HG02840 (cell line): Measurements from ENCODE around the gene PRKCE.

Experiments used
- ATAC-seq: cut with Tn5 transposase; IDR thresholded peaks from one replicate; pipeline ENCODE4 v1.9.1; 2021; ENCODE audit warnings: mild to moderate bottlenecking, moderate library complexity, moderate number of reproducible peaks; ENCODE audit not compliant: unreplicated experiment, low FRiP score

Gene PRKCE

DNA sequence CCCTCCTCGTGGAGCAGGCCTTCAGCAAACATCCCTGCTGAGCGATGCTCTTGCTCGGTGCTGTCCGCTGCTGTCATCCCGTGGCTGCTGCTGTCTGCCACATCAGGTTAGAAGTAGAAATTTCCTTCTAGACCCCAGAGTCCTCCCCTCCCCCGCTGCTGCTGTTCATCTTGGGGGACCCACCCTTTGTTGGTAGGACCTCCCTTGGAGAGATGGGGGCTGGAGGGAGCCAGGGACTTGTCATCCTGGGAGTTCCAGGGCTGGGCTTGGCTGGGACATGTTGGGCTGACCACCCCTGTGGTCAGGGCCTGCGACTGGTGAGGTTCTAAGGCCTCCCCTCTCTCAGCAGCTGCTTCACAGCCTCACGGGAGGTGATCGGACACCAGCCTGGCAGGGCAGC is 122.4 kb downstream of the PRKCE start:
- no peak for ATAC-seq

DNA sequence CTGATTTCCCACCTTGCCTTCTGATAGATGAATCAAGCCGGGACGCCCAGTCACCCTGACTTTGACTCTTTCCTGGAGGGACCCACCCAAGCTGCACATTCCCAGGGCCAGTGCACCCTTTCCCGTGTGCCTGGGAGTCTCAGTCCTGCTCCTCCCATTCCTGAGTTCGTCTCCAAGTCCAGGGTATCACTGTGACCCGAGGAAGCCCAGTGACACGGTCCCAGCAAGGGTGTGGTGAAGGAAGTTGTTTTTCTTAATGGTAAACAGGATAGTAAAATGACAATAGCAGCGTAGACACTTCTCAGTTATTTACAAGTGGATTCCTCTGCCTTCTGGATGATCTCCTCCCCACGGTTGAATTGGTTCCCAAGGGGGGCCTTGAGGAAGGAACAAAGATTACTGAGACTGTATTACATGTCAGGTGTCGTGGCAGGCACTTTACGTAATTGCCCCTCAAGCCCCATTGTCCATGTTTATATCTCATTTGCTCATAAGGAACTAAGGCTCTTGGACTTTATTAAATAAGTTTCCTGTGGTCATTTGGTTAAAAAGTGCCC is 123.3 kb downstream of the PRKCE start:
- no peak for ATAC-seq

DNA sequence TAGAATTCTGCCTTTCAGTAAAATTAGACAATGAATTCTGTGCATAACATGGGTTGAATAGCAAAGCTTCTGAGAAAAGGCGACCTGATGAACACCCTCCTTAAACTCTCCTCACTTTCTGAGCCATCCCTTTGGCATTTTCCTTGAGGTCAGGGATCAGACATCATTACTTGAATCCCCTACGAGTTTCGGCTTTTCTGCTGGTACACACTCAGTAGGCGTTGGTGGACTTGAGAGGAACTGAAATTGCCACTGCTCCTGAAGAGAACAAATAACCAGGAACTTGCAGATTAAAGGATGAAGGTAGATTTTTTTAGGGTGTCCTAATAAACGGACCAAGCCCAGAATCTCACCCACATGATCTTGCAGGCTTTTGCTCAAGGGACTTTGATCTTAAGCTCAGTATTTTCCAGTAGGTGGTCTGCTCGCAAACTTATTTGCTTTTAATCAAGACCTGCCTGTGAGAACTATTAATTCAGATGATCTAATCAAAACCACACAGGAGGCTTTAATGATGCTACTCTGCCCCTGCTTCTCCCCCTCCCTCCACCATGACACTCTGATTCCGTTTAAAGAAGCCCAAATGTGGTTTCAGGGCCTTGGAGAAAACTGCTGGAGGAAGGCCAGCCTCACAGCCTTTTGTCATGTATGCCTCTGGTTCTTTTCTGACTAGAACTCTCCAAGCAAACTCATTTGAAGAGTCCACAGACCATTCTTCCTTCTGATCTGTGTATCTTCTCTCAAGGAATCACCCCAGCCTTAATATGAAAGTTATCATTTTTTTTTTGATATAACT is 124.9 kb downstream of the PRKCE start:
- no peak for ATAC-seq

DNA sequence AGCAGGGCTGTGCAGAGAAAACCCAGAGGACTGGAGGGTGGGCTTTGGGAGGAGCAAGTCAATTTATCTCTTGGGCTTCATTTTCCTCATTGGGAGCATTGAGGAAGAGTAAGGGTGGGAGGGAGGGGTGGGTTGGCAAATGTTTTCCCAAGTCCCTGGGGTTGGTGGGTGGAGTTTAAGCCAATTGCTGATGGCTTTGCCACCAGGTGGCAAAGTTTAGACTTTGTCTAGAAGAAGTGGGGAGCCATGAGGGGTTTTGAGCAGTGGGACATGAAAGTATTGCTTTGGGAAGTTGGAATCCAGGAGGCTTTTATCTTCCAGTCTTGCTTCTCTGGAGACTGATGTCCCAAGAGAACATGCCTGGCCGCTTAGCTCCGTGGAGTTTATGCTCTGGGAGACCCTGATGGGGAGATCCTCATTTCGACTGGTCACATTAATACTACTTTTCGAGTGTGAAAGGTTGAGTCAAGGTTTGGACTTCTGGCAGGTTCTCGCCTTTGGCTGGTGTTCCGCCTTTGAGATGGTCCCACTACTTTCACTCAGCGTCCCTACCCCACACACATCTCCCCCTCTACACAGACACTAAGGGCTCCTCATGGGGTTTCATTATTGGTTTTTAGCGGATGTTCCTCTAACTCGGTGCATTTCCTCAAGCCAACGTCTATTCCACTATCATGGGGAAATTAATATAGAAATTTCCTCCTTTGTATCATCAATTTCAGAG is 126.7 kb downstream of the PRKCE start:
- no peak for ATAC-seq

DNA sequence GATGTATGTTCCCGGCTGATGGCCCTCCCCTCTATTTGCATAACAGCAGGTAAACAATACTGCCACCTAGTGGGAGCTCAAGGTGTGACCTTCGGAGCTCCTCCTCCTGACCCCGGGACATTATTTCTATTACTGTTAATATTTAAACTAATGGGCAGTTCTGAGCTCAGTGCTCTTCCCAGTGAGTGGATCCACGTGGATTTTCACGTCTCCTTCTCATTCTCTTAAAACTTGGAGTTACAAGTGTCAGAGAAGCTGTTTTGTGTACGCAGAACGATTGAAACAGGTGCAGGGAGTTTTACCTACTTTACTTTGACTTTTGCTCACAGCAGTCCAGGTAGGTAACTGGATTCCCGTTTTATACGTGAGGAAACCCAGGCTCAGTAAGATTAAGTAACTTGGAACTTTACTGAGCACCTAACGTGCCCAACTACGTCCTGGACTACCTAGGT is 127.3 kb downstream of the PRKCE start:
- no peak for ATAC-seq

DNA sequence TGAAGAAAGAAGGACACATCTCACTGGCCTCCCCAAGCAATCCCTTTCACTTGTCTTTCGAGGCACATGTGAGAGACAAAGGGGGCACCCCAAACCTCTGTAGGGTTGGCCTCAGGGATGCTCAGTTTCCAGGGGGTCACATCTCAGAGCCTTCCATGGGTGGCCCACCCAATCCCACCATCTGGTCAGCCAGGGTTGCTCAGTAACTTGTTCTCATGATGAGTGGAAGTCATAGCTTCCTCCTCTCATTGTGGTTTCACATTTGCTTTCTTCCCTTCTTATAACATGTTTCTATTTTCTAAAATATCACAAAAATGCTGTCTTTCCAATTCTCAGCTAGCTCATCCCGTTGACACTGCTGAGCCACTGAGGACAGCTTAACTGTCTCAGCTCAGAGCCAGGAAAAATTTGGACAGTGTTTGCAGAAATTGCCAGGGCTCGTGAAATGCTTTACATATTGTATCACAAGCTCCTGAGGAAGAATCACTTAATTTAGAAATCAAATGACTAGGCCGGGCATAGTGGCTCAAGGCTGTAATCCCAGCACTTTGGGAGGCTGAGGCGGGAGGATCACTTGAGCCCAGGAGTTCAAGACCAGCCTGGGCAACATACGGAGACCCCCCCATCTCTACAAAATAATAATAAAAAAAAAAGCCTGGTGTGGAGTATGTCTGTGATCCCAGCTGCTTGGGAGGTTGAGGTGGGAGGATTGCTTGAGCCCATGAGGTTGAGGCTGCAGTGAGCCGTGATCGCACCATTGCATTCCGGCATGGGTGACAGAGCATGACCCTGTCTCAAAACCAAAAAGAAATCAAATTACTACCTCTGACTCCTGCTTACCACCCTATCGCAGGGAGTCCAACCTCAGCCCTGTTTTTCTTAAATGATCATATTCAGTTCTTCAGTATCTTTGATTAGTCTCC is 129.3 kb downstream of the PRKCE start:
- no peak for ATAC-seq

DNA sequence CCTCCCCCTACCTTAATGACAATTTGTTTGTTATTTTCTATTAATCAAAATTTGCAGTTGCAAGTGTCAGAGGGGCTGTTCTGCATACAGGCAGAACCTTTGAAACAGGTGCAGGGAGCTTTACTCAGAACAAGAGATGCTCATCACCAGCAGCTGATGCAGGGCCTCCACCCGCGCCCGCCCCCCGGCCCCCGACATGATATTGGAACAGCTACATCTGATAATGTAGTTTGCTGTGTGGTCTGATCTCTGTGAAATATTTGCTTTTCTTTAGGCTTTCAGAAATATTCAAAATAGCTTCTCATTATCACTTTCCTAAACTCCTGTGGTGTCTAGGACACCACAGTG is 130.0 kb downstream of the PRKCE start:
- no peak for ATAC-seq

DNA sequence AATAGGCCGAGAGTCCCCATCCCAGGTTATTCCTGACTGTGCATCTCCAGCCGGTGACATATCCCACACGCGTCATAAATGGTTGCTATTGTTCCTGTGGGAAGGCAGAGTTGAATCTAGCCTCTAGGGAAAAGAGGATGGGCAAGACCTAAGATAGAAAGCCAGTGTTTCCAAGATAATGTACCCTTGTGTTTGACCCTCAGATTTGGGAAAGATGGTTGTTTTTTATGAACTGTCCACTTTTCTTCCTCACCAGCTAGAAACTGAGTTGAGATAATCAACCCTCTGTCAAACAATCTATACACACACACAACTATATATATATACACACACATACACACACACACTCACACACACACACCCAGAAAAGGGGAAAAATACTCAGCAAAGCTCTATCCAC is 131.0 kb downstream of the PRKCE start:
- ATAC-seq, result no peak

DNA sequence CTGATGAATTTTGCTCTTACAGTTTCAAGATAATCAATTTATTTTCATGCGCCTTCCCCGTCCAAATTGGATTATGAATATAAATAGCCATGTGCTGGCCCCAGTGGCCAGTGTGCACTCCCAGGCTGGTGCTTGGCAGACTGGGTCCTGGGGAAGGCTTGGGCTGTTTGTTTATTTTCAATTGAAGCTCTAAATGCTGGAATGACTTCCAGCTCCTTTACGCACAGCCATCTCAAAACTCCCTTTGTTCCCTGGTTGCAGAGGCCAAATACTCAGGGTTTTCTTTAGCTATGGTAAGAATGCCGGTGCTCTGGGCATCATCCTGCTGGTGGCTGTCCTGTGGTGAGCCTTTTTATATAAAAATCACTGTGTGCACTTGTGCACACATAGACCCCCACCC is 131.5 kb downstream of the PRKCE start:
- no peak for ATAC-seq

DNA sequence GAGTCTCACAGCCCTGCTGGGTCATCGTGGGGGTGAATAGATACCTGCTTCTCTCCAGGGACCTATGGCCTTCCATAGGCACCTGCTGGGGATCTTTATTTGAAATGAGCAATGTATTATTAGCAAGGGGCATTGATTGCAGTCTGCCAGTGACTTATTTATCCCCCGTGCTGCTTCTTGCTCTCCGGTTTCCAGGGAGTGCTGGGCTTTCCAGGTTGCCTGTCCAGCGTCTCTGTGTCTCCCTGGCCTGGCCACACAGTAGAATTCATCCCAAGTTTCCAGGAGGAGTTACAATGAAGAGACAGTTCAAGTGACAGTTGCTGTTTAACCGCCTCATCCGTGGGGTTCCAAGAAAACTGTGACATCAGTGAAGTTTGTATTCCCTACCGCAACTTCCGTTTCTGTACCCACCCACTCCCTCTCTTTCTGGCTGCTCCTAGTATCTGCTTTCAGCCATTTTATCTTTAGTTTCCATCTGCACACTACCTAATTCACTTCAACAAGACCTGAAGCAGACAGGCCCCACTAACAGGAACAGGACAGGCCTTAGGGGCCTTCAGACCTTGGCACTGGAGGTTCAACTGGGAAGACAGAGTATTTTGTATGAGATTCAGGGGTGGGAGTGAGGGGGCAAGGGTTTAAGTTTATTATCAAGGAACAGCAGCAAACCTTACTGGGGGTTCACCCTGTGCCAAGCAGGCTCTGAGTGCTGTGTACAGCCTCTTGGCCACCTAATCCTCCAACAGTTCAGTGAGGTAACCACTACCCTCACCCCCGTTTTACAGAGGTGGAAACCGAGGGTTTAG is 134.8 kb downstream of the PRKCE start:
- no peak for ATAC-seq

DNA sequence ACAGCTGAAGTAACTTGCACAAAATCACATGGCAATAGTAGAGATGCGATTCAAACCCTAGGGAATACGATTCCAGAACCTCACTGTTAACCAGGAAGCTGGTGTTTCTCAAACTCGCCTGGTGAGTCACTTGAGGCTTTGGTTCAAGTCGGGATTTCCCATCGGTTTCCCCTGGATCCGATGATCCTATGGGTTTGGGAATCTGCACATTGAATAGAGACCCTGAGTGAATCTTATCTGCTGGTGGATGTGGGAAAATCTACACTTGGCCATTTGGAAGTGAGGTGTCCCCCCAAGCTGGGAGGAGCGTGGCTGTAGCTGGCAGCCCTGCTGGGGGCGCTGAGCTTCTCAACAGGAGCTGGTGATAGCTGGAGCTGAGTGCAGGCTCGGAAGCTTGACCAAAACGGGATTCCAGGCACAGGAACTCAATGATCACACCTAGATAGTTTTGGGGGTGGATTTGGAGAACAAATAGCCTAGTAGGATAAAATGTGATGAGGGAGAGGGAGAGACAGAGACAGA is 135.4 kb downstream of the PRKCE start:
- no peak for ATAC-seq

DNA sequence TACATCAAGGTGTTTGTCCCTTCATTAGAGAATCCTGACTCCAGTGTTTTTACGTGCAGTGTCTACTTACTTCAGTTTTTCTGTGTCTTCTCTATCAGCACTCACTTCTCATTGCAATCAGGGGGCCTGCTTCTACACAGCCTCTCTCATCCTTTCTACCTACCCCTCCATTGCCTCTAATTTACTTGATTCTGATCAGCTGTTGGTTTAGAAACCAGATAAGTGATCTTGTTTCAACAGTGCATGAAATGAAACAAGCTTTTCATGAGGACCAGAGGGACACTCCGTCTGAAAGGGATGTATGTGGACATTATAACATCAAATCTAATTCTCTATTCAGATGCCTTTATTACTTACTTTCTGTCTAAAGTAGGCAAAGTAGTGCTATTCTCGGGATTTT is 136.9 kb downstream of the PRKCE start:
- ATAC-seq, result no peak

DNA sequence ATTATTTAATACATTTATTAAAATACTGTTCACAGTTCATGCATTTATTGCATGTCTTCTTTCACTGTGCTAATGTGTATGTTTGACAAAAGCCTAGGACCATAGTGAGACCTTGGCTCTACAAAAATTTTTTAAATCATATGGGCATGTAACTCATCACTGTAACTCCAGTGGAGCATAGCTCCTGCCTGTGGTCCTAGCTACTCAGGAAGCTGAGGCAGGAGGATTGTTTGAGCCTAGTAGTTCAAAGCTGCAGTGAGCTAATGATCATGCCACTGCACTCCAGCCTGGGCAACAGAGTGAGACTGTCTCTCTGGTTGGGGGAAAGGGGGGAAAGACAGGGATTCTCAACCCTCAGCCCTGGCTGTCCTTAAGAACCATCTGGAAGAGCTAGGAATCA is 137.8 kb downstream of the PRKCE start:
- ATAC-seq, result no peak

DNA sequence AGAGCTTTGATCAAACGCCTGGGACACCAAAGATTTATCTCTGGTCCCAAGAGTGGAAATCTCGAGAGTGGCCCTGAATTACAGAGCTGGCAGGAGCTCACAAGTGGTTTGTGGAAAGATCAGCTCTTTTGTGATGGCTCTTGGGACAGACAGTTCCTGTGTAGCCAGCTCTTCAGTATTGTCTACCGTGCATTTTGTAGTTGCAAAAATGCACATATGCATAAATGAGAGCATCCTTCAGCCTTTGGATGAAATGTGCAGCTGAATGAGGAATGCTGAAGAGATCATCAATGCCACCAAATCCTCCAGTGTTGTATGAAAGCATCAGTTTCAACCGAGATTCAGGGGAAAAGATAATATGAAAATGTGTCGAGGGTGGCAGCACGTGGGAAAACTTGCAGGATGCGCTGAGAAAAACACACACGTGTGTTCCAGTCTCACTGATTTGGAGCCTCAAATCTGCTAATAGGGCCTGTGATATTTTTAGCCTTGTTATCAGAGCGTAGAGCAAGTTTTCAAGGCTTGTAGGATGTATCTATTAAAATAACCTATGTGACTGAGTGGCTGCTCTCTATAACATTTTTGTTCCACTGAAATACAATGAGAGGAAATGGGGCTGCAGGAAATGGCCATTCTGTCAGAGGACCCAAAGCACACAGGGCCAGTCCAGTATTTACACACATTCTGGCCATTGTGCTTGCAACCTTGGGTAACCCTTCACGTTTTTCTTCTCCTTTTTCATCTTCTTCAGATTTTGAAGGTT is 138.7 kb downstream of the PRKCE start:
- no peak for ATAC-seq

DNA sequence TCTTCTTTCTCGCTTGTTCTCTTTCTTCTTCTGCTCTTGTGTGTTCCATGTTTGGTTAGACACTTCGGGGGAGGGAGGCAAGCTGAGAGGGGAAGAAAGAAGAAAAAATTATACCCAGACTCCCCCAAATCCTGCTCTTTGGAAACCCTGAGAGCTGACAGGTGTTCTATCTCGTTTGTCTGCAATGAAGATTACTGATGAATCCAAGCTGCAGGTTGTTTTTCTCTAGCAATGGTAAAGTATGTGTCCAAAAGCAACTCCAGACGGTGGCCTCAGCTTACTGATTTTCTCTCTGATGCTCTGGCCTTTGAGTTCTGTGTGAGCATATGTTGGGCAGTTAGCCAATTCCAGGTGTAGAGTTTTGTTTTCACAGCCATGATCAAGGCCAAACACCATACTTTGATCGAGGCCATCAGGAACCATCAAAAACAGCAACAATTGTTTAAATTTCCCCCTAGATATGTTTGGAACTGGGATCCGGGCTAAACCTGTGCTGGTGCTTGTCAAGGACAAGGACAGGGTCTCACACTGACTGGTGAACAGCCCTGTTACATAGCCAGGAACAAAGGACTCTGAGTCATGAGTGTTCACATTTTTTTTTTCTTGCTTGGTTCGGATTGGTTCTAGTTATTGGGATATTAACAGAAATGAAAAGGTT is 142.0 kb downstream of the PRKCE start:
- ATAC-seq, result no peak

DNA sequence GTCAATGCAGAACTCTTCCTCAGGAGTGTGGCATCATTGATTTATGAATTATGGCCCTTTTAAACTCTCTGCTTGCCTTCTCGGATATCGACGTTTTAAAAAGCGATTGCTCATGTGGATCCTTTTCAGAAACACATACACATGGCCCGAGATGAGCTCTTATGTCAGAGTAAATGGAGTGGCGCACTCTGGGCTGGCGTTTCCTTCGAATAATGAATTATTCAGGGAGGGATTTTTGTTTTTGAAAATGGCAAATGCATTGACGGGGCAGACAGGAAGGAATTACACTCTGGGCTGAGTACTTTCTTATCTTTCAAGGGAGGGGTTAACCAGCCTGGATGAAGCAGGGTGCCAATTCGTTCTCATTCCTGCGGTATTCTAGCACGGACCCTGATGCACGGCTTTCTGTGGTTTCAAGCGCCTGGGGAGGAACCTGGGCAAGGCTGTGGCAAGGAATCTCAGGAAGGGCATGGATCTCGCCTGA is 142.7 kb downstream of the PRKCE start:
- ATAC-seq, result no peak

DNA sequence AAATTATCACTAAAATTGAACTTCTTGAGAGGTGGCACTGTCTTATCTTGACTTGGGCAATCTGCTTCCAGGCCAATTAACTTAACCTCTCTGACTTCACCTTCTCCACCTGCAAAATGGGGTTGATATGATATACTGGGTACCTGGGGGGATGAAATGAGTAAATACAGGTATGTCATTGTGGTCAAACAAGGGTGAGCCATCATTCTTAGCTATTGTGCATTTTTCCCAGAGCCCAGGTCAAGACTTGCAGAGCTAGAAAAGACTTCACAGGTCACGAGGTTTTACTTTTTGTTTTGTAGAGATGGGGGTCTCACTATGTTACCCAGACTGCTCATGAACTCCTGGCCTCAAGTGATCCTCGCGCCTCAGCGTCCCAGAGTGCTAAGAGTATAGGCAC is 145.0 kb downstream of the PRKCE start:
- no peak for ATAC-seq

DNA sequence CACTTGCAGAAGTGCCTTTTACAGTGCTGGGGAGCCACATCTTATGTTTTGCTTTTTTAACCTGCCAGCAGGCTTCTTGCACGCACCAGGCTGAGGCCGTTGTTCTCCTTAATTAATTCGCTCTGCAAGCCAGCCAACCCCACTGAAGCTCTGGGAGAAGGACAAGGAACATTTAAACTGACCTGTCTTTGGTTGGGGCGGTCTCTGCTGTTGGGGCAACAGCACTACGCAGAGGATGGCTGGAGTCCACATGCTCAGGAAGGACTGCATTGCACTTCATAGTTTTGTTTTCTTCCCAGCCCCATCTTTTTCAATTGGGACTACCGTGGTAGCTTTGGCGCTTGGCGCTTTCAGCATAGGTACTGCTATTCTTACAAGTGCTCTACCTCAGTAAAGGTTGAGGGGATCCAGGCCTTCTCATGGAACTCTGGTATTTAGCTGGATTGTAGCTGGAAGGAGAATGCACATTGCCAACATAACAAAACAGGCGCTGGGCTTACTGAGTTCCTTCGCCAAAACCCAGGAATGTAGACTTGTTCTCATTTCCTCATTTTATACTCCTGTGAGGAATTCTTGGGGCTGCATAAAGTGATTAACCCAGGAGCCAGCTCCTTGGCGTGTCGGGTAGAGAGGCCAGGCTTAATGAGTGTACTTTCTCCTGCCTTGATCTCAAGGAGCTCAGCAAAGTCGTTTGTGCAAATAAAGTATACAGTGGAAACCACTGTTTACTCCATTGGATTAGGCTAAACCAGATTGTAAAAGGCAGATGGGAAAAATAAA is 146.2 kb downstream of the PRKCE start:
- no peak for ATAC-seq
